Measurements from ENCODE around the gene PPP1R1B. TPM values are rescaled to one million over a fixed set of nuclear protein-coding genes. Genes with fewer than 3 reads are reported as not detected.

Gene PPP1R1B
- polyA plus RNA-seq, 1 donor, result 20.4 TPM

DNA sequence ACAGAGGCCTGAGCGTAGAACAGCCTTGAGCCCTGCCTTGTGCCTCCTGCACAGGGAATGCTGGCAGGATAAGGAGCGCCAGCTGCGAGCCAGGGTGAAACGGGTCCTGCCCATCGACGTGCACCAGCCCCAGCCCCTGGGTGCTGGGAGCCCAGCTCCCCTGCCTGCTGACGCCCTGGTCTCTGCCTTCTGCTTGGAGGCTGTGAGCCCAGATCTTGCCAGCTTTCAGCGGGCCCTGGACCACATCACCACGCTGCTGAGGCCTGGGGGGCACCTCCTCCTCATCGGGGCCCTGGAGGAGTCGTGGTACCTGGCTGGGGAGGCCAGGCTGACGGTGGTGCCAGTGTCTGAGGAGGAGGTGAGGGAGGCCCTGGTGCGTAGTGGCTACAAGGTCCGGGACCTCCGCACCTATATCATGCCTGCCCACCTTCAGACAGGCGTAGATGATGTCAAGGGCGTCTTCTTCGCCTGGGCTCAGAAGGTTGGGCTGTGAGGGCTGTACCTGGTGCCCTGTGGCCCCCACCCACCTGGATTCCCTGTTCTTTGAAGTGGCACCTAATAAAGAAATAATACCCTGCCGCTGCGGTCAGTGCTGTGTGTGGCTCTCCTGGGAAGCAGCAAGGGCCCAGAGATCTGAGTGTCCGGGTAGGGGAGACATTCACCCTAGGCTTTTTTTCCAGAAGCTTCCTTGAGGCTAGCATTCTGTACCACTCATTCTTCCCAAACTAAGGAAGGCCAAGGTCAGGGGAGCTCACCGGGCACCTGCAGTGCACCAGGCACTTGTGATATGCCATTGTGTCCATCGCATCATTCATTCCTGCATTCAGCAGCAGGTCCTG lies 43.4 kb downstream of the PPP1R1B start:
- peaks cover 59% of the 10 kb centered on the region for H3K4me1 ChIP-seq (ENCODE audit: control insufficient read depth, insufficient read depth, low read length)

DNA sequence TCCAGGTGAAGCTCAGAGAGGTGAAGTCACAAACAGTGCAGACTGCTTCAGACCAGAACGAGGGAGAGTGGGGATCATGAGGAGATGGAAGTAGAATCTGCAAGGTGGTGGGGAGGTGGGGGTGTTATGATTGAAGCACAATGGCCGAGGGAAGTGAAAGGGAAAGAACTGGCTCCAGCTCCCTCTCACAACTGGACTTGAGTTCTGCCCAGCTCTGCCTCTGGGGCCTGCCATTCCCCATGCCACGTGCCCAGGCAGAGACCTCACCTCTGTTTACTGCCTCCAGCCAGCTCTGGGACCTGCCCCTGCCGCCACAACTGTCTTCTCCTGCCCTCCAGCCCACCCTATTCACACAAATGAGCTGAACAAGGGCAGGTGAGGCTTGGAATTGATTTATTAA lies 44.0 kb downstream of the PPP1R1B start:
- no CpG with 5 or more reads among the region's 4 CpGs for WGBS (ENCODE audit: insufficient coverage, low lambda C conversion rate)
- no peak overlapping the region for H3K27ac ChIP-seq (ENCODE audit: low read length)
- H3K9me3 ChIP-seq (ENCODE audit: control insufficient read depth, low read depth, low read length), result peaks cover 3% of the 10 kb centered on the region
- H3K4me1 ChIP-seq (ENCODE audit: control insufficient read depth, insufficient read depth, low read length), result peaks cover 65% of the 10 kb centered on the region
- no peak overlapping the region for H3K4me3 ChIP-seq (ENCODE audit: low read length)
- H3K27me3 ChIP-seq (ENCODE audit: control insufficient read depth, insufficient read depth, low read length), result peaks cover 30% of the 10 kb centered on the region
- DNase-seq, result no peak
- no peaks in the 10 kb centered on the region for H3K36me3 ChIP-seq (ENCODE audit: control insufficient read depth, insufficient read depth, low read length)

More for the DNA sequence above, 43.4 kb downstream of the PPP1R1B start:
- H3K4me3 ChIP-seq (ENCODE audit: low read length), result no peak overlapping the region
- H3K27me3 ChIP-seq (ENCODE audit: control insufficient read depth, insufficient read depth, low read length), result peaks cover 30% of the 10 kb centered on the region
- no peak overlapping the region for H3K27ac ChIP-seq (ENCODE audit: low read length)
- WGBS (ENCODE audit: insufficient coverage, low lambda C conversion rate), result 100% methylated on average over 1 of the region's 23 CpGs
- H3K36me3 ChIP-seq (ENCODE audit: control insufficient read depth, insufficient read depth, low read length), result no peaks in the 10 kb centered on the region
- DNase-seq, result no peak
- peaks cover 4% of the 10 kb centered on the region for H3K9me3 ChIP-seq (ENCODE audit: control insufficient read depth, low read depth, low read length)

DNA sequence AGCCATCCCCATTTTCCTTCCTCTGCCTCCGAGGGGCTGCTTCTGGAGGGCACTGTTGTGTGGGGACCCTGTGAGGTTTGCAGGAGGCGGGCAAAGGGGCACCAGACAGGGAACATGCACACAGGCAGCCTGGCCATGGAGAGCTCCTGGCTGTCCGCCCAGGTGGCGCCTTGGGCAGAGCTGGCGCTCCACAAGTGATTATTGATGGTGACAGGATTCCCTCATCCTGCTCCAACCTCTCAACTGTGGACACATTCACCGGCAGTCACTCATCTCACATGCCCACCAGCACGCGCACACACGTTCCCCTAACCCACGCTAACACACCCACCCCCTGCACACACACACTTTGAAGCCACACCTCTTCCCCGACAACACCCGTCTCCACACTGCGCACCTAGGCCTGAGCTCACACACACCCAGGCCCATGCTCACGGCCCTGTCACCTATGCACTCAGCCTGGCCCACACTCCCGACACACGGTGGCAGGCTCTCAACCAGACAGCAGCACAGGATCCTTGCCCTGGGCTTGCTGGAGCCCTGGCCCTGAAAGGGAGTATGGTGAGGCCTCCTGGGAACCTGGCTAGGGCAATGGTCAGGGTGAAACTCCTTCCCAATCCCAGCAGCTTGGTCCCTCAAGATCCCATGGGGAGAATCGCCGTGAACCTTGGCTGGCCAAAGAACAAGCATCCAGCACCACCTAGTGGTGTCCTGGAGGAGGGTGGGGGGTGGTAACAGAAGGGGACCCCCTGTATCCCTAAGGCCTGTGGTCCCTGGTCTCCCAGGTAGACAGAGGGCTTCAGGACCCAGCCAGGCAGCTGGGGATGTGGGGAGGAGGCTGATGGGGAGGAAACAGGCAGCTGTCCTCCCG lies 45.1 kb downstream of the PPP1R1B start:
- Histone ChIP-seq H3K27me3 (ENCODE audit: control insufficient read depth, insufficient read depth, low read length) (peaks cover 22% of the 10 kb centered on the region), H3K27ac (ENCODE audit: low read length) (peak overlapping the region; percentile 57), H3K36me3 (ENCODE audit: control insufficient read depth, insufficient read depth, low read length) (peaks cover 4% of the 10 kb centered on the region), H3K4me1 (ENCODE audit: control insufficient read depth, insufficient read depth, low read length) (peaks cover 67% of the 10 kb centered on the region), H3K4me3 (ENCODE audit: low read length) (no peak overlapping the region), H3K9me3 (ENCODE audit: control insufficient read depth, low read depth, low read length) (no peaks in the 10 kb centered on the region)
- DNase-seq, result peak in 1 of 2 donors; percentile 78
- no CpG with 5 or more reads among the region's 19 CpGs for whole genome bisulfite sequencing (ENCODE audit: insufficient coverage, low lambda C conversion rate)

- Histone ChIP-seq H3K4me1 (ENCODE audit: control insufficient read depth, insufficient read depth, low read length) (peaks cover 67% of the 10 kb centered on the region), H3K4me3 (ENCODE audit: low read length) (no peak overlapping the region), H3K9me3 (ENCODE audit: control insufficient read depth, low read depth, low read length) (no peaks in the 10 kb centered on the region), H3K36me3 (ENCODE audit: control insufficient read depth, insufficient read depth, low read length) (peaks cover 4% of the 10 kb centered on the region), H3K27me3 (ENCODE audit: control insufficient read depth, insufficient read depth, low read length) (peaks cover 13% of the 10 kb centered on the region), H3K27ac (ENCODE audit: low read length) (peak overlapping the region; percentile 57)
- no peak for DNase-seq
- WGBS (ENCODE audit: insufficient coverage, low lambda C conversion rate), result no CpG with 5 or more reads among the region's 15 CpGs
These were observed 46.0 kb downstream of the PPP1R1B start for GRCh38 chr17:39672522-39673334.

GRCh38 chr17:39673335-39674081 lies 46.8 kb downstream of the PPP1R1B start:
- no peak overlapping the region for H3K4me3 ChIP-seq (ENCODE audit: low read length)
- H3K27ac ChIP-seq (ENCODE audit: low read length), result no peak overlapping the region
- peaks cover 72% of the 10 kb centered on the region for H3K4me1 ChIP-seq (ENCODE audit: control insufficient read depth, insufficient read depth, low read length)
- no CpG with 5 or more reads among the region's 13 CpGs for WGBS (ENCODE audit: insufficient coverage, low lambda C conversion rate)
- no peak for DNase-seq
- H3K36me3 ChIP-seq (ENCODE audit: control insufficient read depth, insufficient read depth, low read length), result peaks cover 4% of the 10 kb centered on the region
- H3K9me3 ChIP-seq (ENCODE audit: control insufficient read depth, low read depth, low read length), result no peaks in the 10 kb centered on the region
- peaks cover 10% of the 10 kb centered on the region for H3K27me3 ChIP-seq (ENCODE audit: control insufficient read depth, insufficient read depth, low read length)

DNA sequence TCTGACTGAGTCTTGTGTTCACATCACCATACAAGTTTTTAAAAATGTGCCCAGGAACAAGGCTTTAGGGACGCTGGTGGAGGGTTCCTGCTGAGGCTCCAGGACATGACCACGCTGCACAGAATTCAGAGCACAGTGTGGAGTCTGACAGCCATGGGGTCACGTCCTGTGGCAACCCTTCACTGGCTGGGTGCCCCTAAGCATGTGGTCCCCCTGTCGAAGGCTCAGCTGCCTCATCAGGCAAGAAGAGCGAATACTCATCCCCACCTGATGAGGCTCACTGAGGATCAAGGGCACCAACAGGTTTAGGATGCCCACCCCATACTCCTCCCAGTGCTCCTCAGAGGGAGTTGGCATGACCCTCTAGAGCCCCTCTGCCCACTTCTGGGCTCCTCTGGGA lies 47.4 kb downstream of the PPP1R1B start:
- Histone ChIP-seq H3K4me3 (ENCODE audit: low read length) (no peak overlapping the region), H3K9me3 (ENCODE audit: control insufficient read depth, low read depth, low read length) (no peaks in the 10 kb centered on the region), H3K27me3 (ENCODE audit: control insufficient read depth, insufficient read depth, low read length) (peaks cover 7% of the 10 kb centered on the region), H3K36me3 (ENCODE audit: control insufficient read depth, insufficient read depth, low read length) (peaks cover 4% of the 10 kb centered on the region), H3K4me1 (ENCODE audit: control insufficient read depth, insufficient read depth, low read length) (peaks cover 75% of the 10 kb centered on the region), H3K27ac (ENCODE audit: low read length) (peak overlapping the region; percentile 82)
- DNase-seq, result no peak
- WGBS (ENCODE audit: insufficient coverage, low lambda C conversion rate), result no CpG with 5 or more reads among the region's 5 CpGs

GRCh38 chr17:39674702-39675389 lies 48.1 kb downstream of the PPP1R1B start:
- Histone ChIP-seq H3K36me3 (ENCODE audit: control insufficient read depth, insufficient read depth, low read length) (peaks cover 8% of the 10 kb centered on the region), H3K27ac (ENCODE audit: low read length) (peak overlapping the region; percentile 82), H3K4me3 (ENCODE audit: low read length) (no peak overlapping the region), H3K4me1 (ENCODE audit: control insufficient read depth, insufficient read depth, low read length) (peaks cover 82% of the 10 kb centered on the region), H3K27me3 (ENCODE audit: control insufficient read depth, insufficient read depth, low read length) (peaks cover 3% of the 10 kb centered on the region), H3K9me3 (ENCODE audit: control insufficient read depth, low read depth, low read length) (no peaks in the 10 kb centered on the region)
- peak; percentile 86 to 93 for DNase-seq
- WGBS (ENCODE audit: insufficient coverage, low lambda C conversion rate), result no CpG with 5 or more reads among the region's 11 CpGs

- H3K36me3 ChIP-seq (ENCODE audit: control insufficient read depth, insufficient read depth, low read length), result peaks cover 8% of the 10 kb centered on the region
- peak overlapping the region; percentile 82 for H3K27ac ChIP-seq (ENCODE audit: low read length)
- no peaks in the 10 kb centered on the region for H3K9me3 ChIP-seq (ENCODE audit: control insufficient read depth, low read depth, low read length)
- no peaks in the 10 kb centered on the region for H3K27me3 ChIP-seq (ENCODE audit: control insufficient read depth, insufficient read depth, low read length)
- no peak for DNase-seq
- H3K4me3 ChIP-seq (ENCODE audit: low read length), result no peak overlapping the region
- WGBS (ENCODE audit: insufficient coverage, low lambda C conversion rate), result no CpG with 5 or more reads among the region's 10 CpGs
- peaks cover 89% of the 10 kb centered on the region for H3K4me1 ChIP-seq (ENCODE audit: control insufficient read depth, insufficient read depth, low read length)
These were observed 48.8 kb downstream of the PPP1R1B start for GRCh38 chr17:39675390-39676082.
